Regular cardiac myocyte (primary cell): ENCODE measurements around the gene CRYGA. TPM values are rescaled to one million over a fixed set of nuclear protein-coding genes. Genes with fewer than 3 reads are reported as not detected.

Source experiments
- total RNA-seq: library from RNA; depleted of rRNA; stranded (reverse); fragments of >200 nt; gene quantifications from 2 replicates; pipeline ENCODE4 v1.2.3, GENCODE V29; 2014

The CRYGA gene
- total RNA-seq: not detected in 2 replicates

GRCh38 chr2:208163489-208163888 is at the start of gene CRYGA:
TSS of gene CRYGA (minus strand) at chr2:208163589. CDS start at chr2:208163556, 33 bp downstream.

GRCh38 chr2:208189810-208190503 is 26.6 kb upstream of the CRYGA start, which contains the start of gene C2orf80:
TSS of gene C2orf80 (minus strand) at chr2:208190030. CDS start at chr2:208186986, 3,044 bp downstream.

GRCh38 chr2:208146006-208146405 is 17.4 kb downstream of the CRYGA start, which contains the start of gene CRYGB:
TSS of gene CRYGB (minus strand) at chr2:208146158. CDS start at chr2:208146120, 38 bp downstream.

DNA sequence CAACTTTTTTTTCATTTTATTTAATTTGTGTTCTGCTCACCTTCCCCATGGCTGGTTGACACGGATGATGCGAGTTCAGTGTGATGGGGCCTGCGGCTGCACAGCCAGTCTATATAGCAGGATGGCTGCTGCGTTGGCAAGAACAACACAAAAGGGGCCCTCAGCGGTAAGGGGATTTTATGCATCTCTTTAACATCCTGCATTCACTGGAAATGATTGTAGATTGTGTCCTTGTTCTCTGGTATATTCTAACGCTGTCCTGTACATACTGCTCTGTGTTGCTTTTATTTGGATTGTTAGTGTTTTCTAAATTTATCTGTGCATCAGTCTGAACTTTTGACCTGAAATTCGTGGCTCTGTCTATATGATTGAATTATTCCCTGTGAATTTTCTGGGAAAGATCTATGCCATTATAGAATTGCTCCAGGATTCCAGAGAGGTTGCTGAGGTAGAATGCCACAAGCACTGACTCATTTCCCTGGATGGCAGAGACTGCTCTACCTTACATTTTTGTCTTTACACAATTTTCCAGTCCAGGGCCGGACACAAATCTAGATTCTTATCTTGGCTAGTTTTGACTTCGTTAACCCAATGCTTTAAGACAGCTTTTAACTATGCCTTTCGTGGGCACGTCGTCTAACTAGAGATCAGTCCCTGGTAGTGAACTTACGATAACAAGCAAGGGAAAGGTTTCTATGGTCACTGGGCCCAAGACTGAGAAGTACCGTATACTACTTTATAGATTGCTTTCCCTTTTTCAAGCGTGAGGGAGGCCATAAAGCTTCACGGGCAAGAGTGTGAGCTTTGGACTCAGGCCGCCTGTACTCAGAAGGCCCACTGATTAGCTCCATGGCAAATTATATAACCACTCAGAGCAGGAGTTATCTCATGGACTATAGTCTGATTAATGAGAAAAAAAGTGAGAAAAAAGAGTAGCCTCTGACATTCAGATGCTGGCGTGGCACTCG is 33.4 kb downstream of the CRYGA start, which contains the start of gene CRYGC:
Gene CRYGC, minus strand, starts transcription at position 85 of the 968 bp plus-strand sequence. Its CDS starts 36 bp downstream, at position 49.

DNA sequence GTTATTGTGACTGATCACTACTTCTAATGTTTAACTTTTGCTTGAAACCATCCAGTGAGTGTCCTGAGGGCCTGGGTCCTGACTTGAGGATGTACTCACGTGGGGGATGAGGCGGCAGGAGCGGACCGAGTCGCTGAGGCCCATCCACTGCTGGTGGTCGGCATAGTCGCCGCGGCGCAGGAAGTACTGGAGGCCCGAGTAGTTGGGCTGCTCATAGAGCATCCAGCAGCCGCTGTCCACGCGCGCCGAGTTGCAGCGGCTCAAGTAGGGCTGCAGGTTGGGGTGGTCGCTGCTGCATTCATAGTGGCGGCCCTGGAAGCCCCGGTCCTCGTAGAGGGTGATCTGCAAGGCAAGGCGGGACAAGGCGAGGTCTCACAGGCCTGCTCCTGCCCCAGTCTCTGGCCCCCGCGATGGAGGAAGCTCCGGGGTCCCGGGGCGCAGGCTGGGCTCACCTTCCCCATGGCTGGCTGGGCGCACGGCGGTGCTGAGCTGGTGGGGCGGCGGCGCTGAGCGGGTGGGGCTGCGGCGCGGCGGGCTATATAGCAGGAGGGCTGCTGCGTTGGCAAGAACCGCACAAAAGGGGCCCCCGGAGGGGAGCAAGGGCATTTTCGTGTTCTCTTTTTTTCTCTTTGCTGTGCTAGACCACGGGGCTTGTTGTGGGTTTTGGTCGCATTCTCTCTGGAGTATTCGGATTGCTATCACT is 39.2 kb downstream of the CRYGA start, which contains the start of gene CRYGD:
Gene CRYGD, minus strand, starts transcription at position 512 of the 703 bp plus-strand sequence. Its CDS starts 51 bp downstream, at position 461.

Other genes starting within 250 kb of the CRYGA start
- 11.5 and 31.6 TPM in 2 replicates for gene PLEKHM3, start 138.1 kb downstream of the CRYGA start, total RNA-seq
- gene CRYGD, start 39.1 kb downstream of the CRYGA start, total RNA-seq: not detected in 2 replicates
- gene CRYGC, start 33.8 kb downstream of the CRYGA start, total RNA-seq: not detected in 2 replicates
- not detected in 2 replicates for gene CRYGB, start 17.4 kb downstream of the CRYGA start, total RNA-seq
- gene C2orf80, start 26.4 kb upstream of the CRYGA start, total RNA-seq: not detected in 2 replicates
- 103 and 107 TPM in 2 replicates for gene IDH1, start 91.5 kb upstream of the CRYGA start, total RNA-seq
- gene PIKFYVE, start 102.7 kb upstream of the CRYGA start, total RNA-seq: 24.0 and 30.7 TPM in 2 replicates
- not detected in 2 replicates for gene PTH2R, start 243.2 kb upstream of the CRYGA start, total RNA-seq